NCI-H187 treated with DMSO at 0.1 percent for 48 hours (cell line): ENCODE results near the gene IKZF1.

Experiments
- DNase-seq: peaks from one replicate; lab custom pipeline; 2025; lab: John Stamatoyannopoulos, UW

The IKZF1 gene

GRCh38 chr7:50412973-50413372 is 108.5 kb downstream of the IKZF1 start:
- no peak for DNase-seq

GRCh38 chr7:50413561-50413960 is 109.0 kb downstream of the IKZF1 start:
- no peak for DNase-seq

- DNase-seq: no peak
Observed at GRCh38 chr7:50415844-50416364, 111.4 kb downstream of the IKZF1 start.

GRCh38 chr7:50416527-50417182 is 112.1 kb downstream of the IKZF1 start:
- DNase-seq: no peak

- no peak for DNase-seq
Observed at GRCh38 chr7:50418086-50418515, 113.6 kb downstream of the IKZF1 start.

- no peak for DNase-seq
Observed at GRCh38 chr7:50418526-50419290, 114.2 kb downstream of the IKZF1 start.

GRCh38 chr7:50421043-50421442 is 116.5 kb downstream of the IKZF1 start:
- no peak for DNase-seq

GRCh38 chr7:50422858-50423257 is 118.3 kb downstream of the IKZF1 start:
- DNase-seq: no peak

- no peak for DNase-seq
Observed at GRCh38 chr7:50423860-50424259, 119.3 kb downstream of the IKZF1 start.

- no peak for DNase-seq
Observed at GRCh38 chr7:50425318-50425717, 120.8 kb downstream of the IKZF1 start.

- no peak for DNase-seq
Observed at GRCh38 chr7:50426280-50427045, 121.9 kb downstream of the IKZF1 start.

GRCh38 chr7:50427518-50427917 is 123.0 kb downstream of the IKZF1 start:
- DNase-seq: no peak

- DNase-seq: no peak
Observed at GRCh38 chr7:50428911-50429310, 124.4 kb downstream of the IKZF1 start.

- no peak for DNase-seq
Observed at GRCh38 chr7:50431316-50431715, 126.8 kb downstream of the IKZF1 start.

GRCh38 chr7:50431722-50432305 is 127.3 kb downstream of the IKZF1 start:
- DNase-seq: no peak

- no peak for DNase-seq
Observed at GRCh38 chr7:50436133-50436806, 131.8 kb downstream of the IKZF1 start.

- no peak for DNase-seq
Observed at GRCh38 chr7:50446542-50446960, 142.0 kb downstream of the IKZF1 start.

- no peak for DNase-seq
Observed at GRCh38 chr7:50448823-50449222, 144.3 kb downstream of the IKZF1 start.

GRCh38 chr7:50449501-50449880 is 145.0 kb downstream of the IKZF1 start:
- no peak for DNase-seq

- DNase-seq: peak; percentile 19
Observed at GRCh38 chr7:50449881-50450589, 145.5 kb downstream of the IKZF1 start, which contains the start of gene FIGNL1. FIGNL1 (minus strand) TSS chr7:50450350; CDS start chr7:50447287, 3,063 bp downstream.

GRCh38 chr7:50450590-50451032 is 146.1 kb downstream of the IKZF1 start:
- DNase-seq: no peak
